ENCODE measurements around the gene PRKCZ. TPM values are rescaled to one million over a fixed set of nuclear protein-coding genes. Genes with fewer than 3 reads are reported as not detected.

PRKCZ gene
- total and polyA plus RNA-seq, 7 experiments from 2014 or later: 3.6 to 29.6 (median 24.0) TPM

GRCh38 chr1:2082064-2082463, 31.9 kb downstream of the PRKCZ start:
- Histone ChIP-seq H3K36me3 (ENCODE audit: control insufficient read depth in 2 of 3, insufficient read depth in 3 of 3, low read length in 3 of 3) (peaks cover 0 to 10% (median 0%) of the 10 kb centered on the region in 3 experiments), H3K4me3 (ENCODE audit: low read length) (no peak overlapping the region), H3K4me1 (ENCODE audit: control insufficient read depth in 2 of 2, insufficient read depth in 2 of 2, low read length in 2 of 2) (no peaks in the 10 kb centered on the region), H3K9me3 (ENCODE audit: control insufficient read depth in 2 of 3, low read length in 3 of 3) (peaks cover 0 to 13% (median 0%) of the 10 kb centered on the region in 3 experiments), H3K27me3 (ENCODE audit: control insufficient read depth in 2 of 2, insufficient read depth in 2 of 2, low read length in 2 of 2) (no peaks in the 10 kb centered on the region), H3K27ac (ENCODE audit: low read depth, low read length) (no peak overlapping the region)
- CTCF ChIA-PET: no interaction called here
- Mint-ChIP-seq H3K4me3 (no peak overlapping the region), H3K27me3 (no peaks in the 10 kb centered on the region), H3K36me3 (peaks cover 5 to 43% (median 21%) of the 10 kb centered on the region in 5 donors), H3K27ac (peak overlapping the region in 1 of 9 donors; percentile 59), H3K4me1 (peaks cover 0 to 4% (median 0%) of the 10 kb centered on the region in 7 donors), H3K9me3 (peaks cover 8 to 37% (median 17%) of the 10 kb centered on the region in 11 donors)
- no peak for ATAC-seq
- intact Hi-C loops (cut with micrococcal nuclease): no loop called here
- DNase-seq: no peak
- POLR2A ChIA-PET: no interaction called here

- Histone ChIP-seq H3K27ac (ENCODE audit: low read depth, low read length) (no peak overlapping the region), H3K9me3 (ENCODE audit: control insufficient read depth in 2 of 3, low read length in 3 of 3) (no peaks in the 10 kb centered on the region), H3K36me3 (ENCODE audit: control insufficient read depth in 2 of 3, insufficient read depth in 3 of 3, low read length in 3 of 3) (peaks cover 0 to 5% (median 0%) of the 10 kb centered on the region in 3 experiments), H3K4me1 (ENCODE audit: control insufficient read depth in 2 of 2, insufficient read depth in 2 of 2, low read length in 2 of 2) (no peaks in the 10 kb centered on the region), H3K27me3 (ENCODE audit: control insufficient read depth in 2 of 2, insufficient read depth in 2 of 2, low read length in 2 of 2) (no peaks in the 10 kb centered on the region), H3K4me3 (ENCODE audit: low read length) (no peak overlapping the region)
- DNase-seq (no peak), ATAC-seq (no peak)
- intact Hi-C loops (cut with micrococcal nuclease): no loop called here
- Mint-ChIP-seq H3K9me3 (peaks cover 0 to 21% (median 1%) of the 10 kb centered on the region in 11 donors), H3K36me3 (peaks cover 1 to 27% (median 5%) of the 10 kb centered on the region in 5 donors), H3K27me3 (no peaks in the 10 kb centered on the region), H3K27ac (no peak overlapping the region), H3K4me3 (no peak overlapping the region), H3K4me1 (peaks cover 0 to 7% (median 0%) of the 10 kb centered on the region in 7 donors)
- ChIA-PET POLR2A (no interaction called here), CTCF (no interaction called here)
Observed at GRCh38 chr1:2083666-2084065, 33.5 kb downstream of the PRKCZ start.

DNA sequence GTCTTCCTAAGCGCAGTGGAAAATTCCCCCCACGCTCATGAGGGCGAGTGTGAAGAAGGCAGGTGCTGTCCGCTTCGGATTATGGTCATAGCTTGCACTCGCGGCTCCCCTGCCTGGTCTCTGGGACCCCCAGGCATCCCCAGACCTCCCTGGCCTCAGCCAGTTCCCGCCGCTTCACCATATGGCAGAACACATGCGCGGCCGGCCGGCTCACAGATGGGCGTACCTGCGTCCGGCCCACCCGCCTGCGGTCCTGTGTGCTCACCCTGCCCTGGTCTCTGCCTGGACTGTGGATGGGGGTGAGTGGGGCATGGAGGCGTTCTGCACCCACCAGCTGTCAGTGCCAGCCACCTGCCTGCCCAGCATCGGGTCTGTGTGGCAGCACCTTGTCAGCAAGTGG, 34.1 kb downstream of the PRKCZ start:
- ATAC-seq (no peak), DNase-seq (no peak)
- peaks cover 0 to 15% (median 0%) of the 10 kb centered on the region in 11 donors for H3K9me3 Mint-ChIP-seq
- H3K27me3 Mint-ChIP-seq: no peaks in the 10 kb centered on the region
- no peaks in the 10 kb centered on the region for H3K27me3 ChIP-seq (ENCODE audit: control insufficient read depth in 2 of 2, insufficient read depth in 2 of 2, low read length in 2 of 2)
- H3K27ac ChIP-seq (ENCODE audit: low read depth, low read length): no peak overlapping the region
- POLR2A ChIA-PET: no interaction called here
- CTCF ChIA-PET: no interaction called here
- intact Hi-C loops (cut with micrococcal nuclease): no loop called here
- H3K27ac Mint-ChIP-seq: no peak overlapping the region
- no peak overlapping the region for H3K4me3 Mint-ChIP-seq
- H3K4me1 Mint-ChIP-seq: peaks cover 0 to 7% (median 0%) of the 10 kb centered on the region in 7 donors
- H3K36me3 Mint-ChIP-seq: peaks cover 0 to 26% (median 4%) of the 10 kb centered on the region in 5 donors
- H3K4me1 ChIP-seq (ENCODE audit: control insufficient read depth in 2 of 2, insufficient read depth in 2 of 2, low read length in 2 of 2): no peaks in the 10 kb centered on the region
- no peak overlapping the region for H3K4me3 ChIP-seq (ENCODE audit: low read length)
- H3K36me3 ChIP-seq (ENCODE audit: control insufficient read depth in 2 of 3, insufficient read depth in 3 of 3, low read length in 3 of 3): peaks cover 0 to 5% (median 0%) of the 10 kb centered on the region in 3 experiments
- no peaks in the 10 kb centered on the region for H3K9me3 ChIP-seq (ENCODE audit: control insufficient read depth in 2 of 3, low read length in 3 of 3)

GRCh38 chr1:2085080-2085479, 34.9 kb downstream of the PRKCZ start:
- Mint-ChIP-seq H3K27ac (no peak overlapping the region), H3K4me3 (no peak overlapping the region), H3K27me3 (no peaks in the 10 kb centered on the region), H3K36me3 (peaks cover 0 to 24% (median 1%) of the 10 kb centered on the region in 5 donors), H3K9me3 (peaks cover 0 to 7% (median 0%) of the 10 kb centered on the region in 11 donors), H3K4me1 (peaks cover 0 to 7% (median 0%) of the 10 kb centered on the region in 7 donors)
- no peak for DNase-seq
- ChIA-PET CTCF (no interaction called here), POLR2A (interaction anchor here (0.7 kb wide), 1 partner anchor 9 kb away, joined by 3 read pairs; no protein-coding TSS in a partner anchor)
- no peaks in the 10 kb centered on the region for H3K4me1 ChIP-seq (ENCODE audit: control insufficient read depth in 2 of 2, insufficient read depth in 2 of 2, low read length in 2 of 2)
- no peaks in the 10 kb centered on the region for H3K27me3 ChIP-seq (ENCODE audit: control insufficient read depth in 2 of 2, insufficient read depth in 2 of 2, low read length in 2 of 2)
- peaks cover 0 to 5% (median 0%) of the 10 kb centered on the region in 3 experiments for H3K36me3 ChIP-seq (ENCODE audit: control insufficient read depth in 2 of 3, insufficient read depth in 3 of 3, low read length in 3 of 3)
- H3K27ac ChIP-seq (ENCODE audit: low read depth, low read length): no peak overlapping the region
- intact Hi-C loops (cut with micrococcal nuclease): no loop called here
- no peak for ATAC-seq
- no peaks in the 10 kb centered on the region for H3K9me3 ChIP-seq (ENCODE audit: control insufficient read depth in 2 of 3, low read length in 3 of 3)
- H3K4me3 ChIP-seq (ENCODE audit: low read length): no peak overlapping the region

DNA sequence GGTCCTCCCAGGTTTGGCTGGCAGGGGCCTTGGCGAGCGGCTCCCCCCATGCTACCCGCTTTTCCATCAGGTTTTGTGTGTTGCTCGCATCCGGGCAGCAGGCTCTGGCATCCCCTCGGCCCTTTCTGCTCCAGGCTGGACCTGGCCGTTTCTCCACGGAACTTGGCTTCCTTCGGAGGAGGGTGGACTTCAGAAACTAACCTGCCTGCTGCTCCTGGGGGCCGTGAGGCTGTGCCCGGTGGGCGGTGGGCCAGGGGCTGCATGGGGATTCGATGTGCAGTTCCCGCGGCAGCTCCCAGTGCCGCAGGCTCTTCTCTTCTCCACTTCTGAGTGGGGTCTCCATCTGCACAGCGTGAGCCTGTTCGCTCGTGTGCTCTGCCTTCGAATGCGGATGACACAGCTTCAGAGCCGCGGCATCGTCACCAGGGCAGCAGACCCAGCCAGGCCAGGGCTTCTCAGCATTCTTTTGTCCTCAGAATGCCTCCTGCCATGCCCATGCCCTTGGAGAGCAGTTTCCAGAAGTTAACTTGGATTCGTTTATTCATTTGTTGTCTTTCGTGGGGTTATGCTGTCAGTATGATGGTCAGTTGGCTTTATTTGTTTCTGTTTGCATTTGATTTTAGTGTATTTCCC, 36.4 kb downstream of the PRKCZ start:
- Mint-ChIP-seq H3K27me3 (no peaks in the 10 kb centered on the region), H3K4me1 (peaks cover 0 to 8% (median 3%) of the 10 kb centered on the region in 7 donors), H3K9me3 (no peaks in the 10 kb centered on the region), H3K36me3 (peaks cover 0 to 17% (median 0%) of the 10 kb centered on the region in 5 donors), H3K27ac (no peak overlapping the region), H3K4me3 (no peak overlapping the region)
- ChIA-PET CTCF (interaction anchor here (1.1 kb wide), 1 partner anchor 76 kb away, joined by 3 read pairs; no protein-coding TSS in a partner anchor), POLR2A (no interaction called here)
- no peak overlapping the region for H3K27ac ChIP-seq (ENCODE audit: low read depth, low read length)
- H3K4me1 ChIP-seq (ENCODE audit: control insufficient read depth in 2 of 2, insufficient read depth in 2 of 2, low read length in 2 of 2): no peaks in the 10 kb centered on the region
- ATAC-seq (no peak), DNase-seq (no peak)
- no peaks in the 10 kb centered on the region for H3K9me3 ChIP-seq (ENCODE audit: control insufficient read depth in 2 of 3, low read length in 3 of 3)
- H3K4me3 ChIP-seq (ENCODE audit: low read length): no peak overlapping the region
- peaks cover 0 to 5% (median 0%) of the 10 kb centered on the region in 3 experiments for H3K36me3 ChIP-seq (ENCODE audit: control insufficient read depth in 2 of 3, insufficient read depth in 3 of 3, low read length in 3 of 3)
- H3K27me3 ChIP-seq (ENCODE audit: control insufficient read depth in 2 of 2, insufficient read depth in 2 of 2, low read length in 2 of 2): no peaks in the 10 kb centered on the region
- intact Hi-C loops (cut with micrococcal nuclease): no loop called here

DNA sequence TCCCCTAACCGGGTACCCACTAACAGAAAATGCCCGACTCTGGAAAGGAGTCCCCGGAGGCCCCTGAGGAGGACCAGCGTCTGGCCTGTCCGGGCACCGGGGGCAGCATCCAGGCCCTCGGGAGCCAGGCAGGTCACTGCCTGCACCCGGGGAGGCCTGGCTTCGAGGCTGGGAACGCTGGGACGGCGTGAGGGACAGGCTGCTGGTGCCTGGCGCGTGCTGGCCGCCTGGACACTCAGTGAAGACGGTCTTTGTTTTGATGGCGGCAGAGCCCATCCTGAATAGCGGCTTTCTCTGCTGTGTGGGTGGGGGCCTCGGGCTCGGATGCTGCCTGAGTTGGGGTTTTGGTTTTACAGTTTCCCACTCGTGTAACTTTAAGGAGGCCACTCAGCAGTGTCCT, 37.6 kb downstream of the PRKCZ start:
- H3K4me1 Mint-ChIP-seq: peaks cover 0 to 7% (median 4%) of the 10 kb centered on the region in 7 donors
- ChIA-PET POLR2A (no interaction called here), CTCF (interaction anchor here (0.6 kb wide), 1 partner anchor 715 kb away, joined by 7 read pairs; no protein-coding TSS in a partner anchor)
- peaks cover 0 to 9% (median 0%) of the 10 kb centered on the region in 5 donors for H3K36me3 Mint-ChIP-seq
- no peak for ATAC-seq
- Histone ChIP-seq H3K4me3 (ENCODE audit: low read length) (no peak overlapping the region), H3K9me3 (ENCODE audit: control insufficient read depth in 2 of 3, low read length in 3 of 3) (no peaks in the 10 kb centered on the region), H3K4me1 (ENCODE audit: control insufficient read depth in 2 of 2, insufficient read depth in 2 of 2, low read length in 2 of 2) (no peaks in the 10 kb centered on the region), H3K27ac (ENCODE audit: low read depth, low read length) (no peak overlapping the region), H3K27me3 (ENCODE audit: control insufficient read depth in 2 of 2, insufficient read depth in 2 of 2, low read length in 2 of 2) (no peaks in the 10 kb centered on the region), H3K36me3 (ENCODE audit: control insufficient read depth in 2 of 3, insufficient read depth in 3 of 3, low read length in 3 of 3) (peaks cover 0 to 5% (median 0%) of the 10 kb centered on the region in 3 experiments)
- intact Hi-C loops (cut with micrococcal nuclease): no loop called here
- no peaks in the 10 kb centered on the region for H3K27me3 Mint-ChIP-seq
- no peak for DNase-seq
- H3K9me3 Mint-ChIP-seq: no peaks in the 10 kb centered on the region
- no peak overlapping the region for H3K27ac Mint-ChIP-seq
- H3K4me3 Mint-ChIP-seq: no peak overlapping the region

GRCh38 chr1:2088458-2088857, 38.2 kb downstream of the PRKCZ start:
- POLR2A ChIA-PET: no interaction called here
- no peak for ATAC-seq
- intact Hi-C loops (cut with micrococcal nuclease): no loop called here

More at GRCh38 chr1:2088458-2088857, 38.2 kb downstream of the PRKCZ start:
- H3K27me3 ChIP-seq (ENCODE audit: control insufficient read depth in 2 of 2, insufficient read depth in 2 of 2, low read length in 2 of 2): no peaks in the 10 kb centered on the region
- H3K36me3 Mint-ChIP-seq: peaks cover 0 to 7% (median 0%) of the 10 kb centered on the region in 5 donors
- H3K4me3 ChIP-seq (ENCODE audit: low read length): no peak overlapping the region
- no peak overlapping the region for H3K27ac ChIP-seq (ENCODE audit: low read depth, low read length)
- no peaks in the 10 kb centered on the region for H3K9me3 ChIP-seq (ENCODE audit: control insufficient read depth in 2 of 3, low read length in 3 of 3)
- peaks cover 0 to 7% (median 4%) of the 10 kb centered on the region in 7 donors for H3K4me1 Mint-ChIP-seq
- H3K27ac Mint-ChIP-seq: no peak overlapping the region
- H3K9me3 Mint-ChIP-seq: no peaks in the 10 kb centered on the region
- H3K36me3 ChIP-seq (ENCODE audit: control insufficient read depth in 2 of 3, insufficient read depth in 3 of 3, low read length in 3 of 3): peaks cover 0 to 5% (median 0%) of the 10 kb centered on the region in 3 experiments
- no peak overlapping the region for H3K4me3 Mint-ChIP-seq
- CTCF ChIA-PET: no interaction called here
- no peaks in the 10 kb centered on the region for H3K4me1 ChIP-seq (ENCODE audit: control insufficient read depth in 2 of 2, insufficient read depth in 2 of 2, low read length in 2 of 2)
- no peaks in the 10 kb centered on the region for H3K27me3 Mint-ChIP-seq
- no peak for DNase-seq
